Sciatic nerve (tissue), 2 donors: Measurements from ENCODE around the gene ATXN7. TPM values are rescaled to one million over a fixed set of nuclear protein-coding genes. Genes with fewer than 3 reads are reported as not detected.

Experiments used
- ATAC-seq: fragments of 200-7000 bp; cut with Tn5 transposase; one replicate; pipeline ENCODE4 v1.9.1; 2020; ENCODE audit warnings: mild to moderate bottlenecking, moderate library complexity
- DNase-seq: peaks from one replicate; pipeline ENCODE4 v3.0.0-alpha.2; 2020; ENCODE audit warnings: low spot score
- intact Hi-C: fragments of 100-400 bp; cut with DNase I; formaldehyde crosslinking; loops from one replicate; pipeline ENCODE4 v1.14.2; 2022
- total RNA-seq: library from RNA; stranded (reverse); fragmentation: NEBNext Ultra II Directional; extraction: Animal tissue kit (Norgen Biotek cat#: 25700); gene quantifications from one replicate; pipeline ENCODE4 v1.2.1, GENCODE V29; 2021
- donor health status: DM: no; HTN: no; CAD: no.
- donor health status: DM: no; HTN: no; CAD: no.

The ATXN7 gene
- total RNA-seq, 1 donor from 2014 or later: 52.0 TPM

- ATAC-seq: no peak
- intact Hi-C loops: no loop called here
- no peak for DNase-seq
Observed at GRCh38 chr3:63922491-63923199, 59.0 kb downstream of the ATXN7 start.

GRCh38 chr3:63926309-63926708 is 62.6 kb downstream of the ATXN7 start:
- ATAC-seq: no peak

GRCh38 chr3:63927422-63928280 is 64.0 kb downstream of the ATXN7 start:
- ATAC-seq: peak; percentile 34
- intact Hi-C loops: no loop called here
- no peak for DNase-seq

More at GRCh38 chr3:63926309-63926708, 62.6 kb downstream of the ATXN7 start:
- intact Hi-C loops: no loop called here
- no peak for DNase-seq

- no peak for ATAC-seq
- no peak for DNase-seq
- intact Hi-C loops: no loop called here
Observed at GRCh38 chr3:63931290-63931689, 67.6 kb downstream of the ATXN7 start.

GRCh38 chr3:63932509-63933212 is 69.0 kb downstream of the ATXN7 start:
- DNase-seq (no peak), ATAC-seq (no peak)
- intact Hi-C loops: no loop called here

GRCh38 chr3:63933459-63933858 is 69.8 kb downstream of the ATXN7 start:
- DNase-seq: no peak
- no peak for ATAC-seq
- intact Hi-C loops: no loop called here

GRCh38 chr3:63934041-63934866 is 70.6 kb downstream of the ATXN7 start:
- intact Hi-C loops: no loop called here
- ATAC-seq (no peak), DNase-seq (no peak)

- no peak for DNase-seq
- intact Hi-C loops: no loop called here
- no peak for ATAC-seq
Observed at GRCh38 chr3:63936925-63937324, 73.3 kb downstream of the ATXN7 start.

GRCh38 chr3:63937661-63938651 is 74.3 kb downstream of the ATXN7 start:
- DNase-seq (no peak), ATAC-seq (no peak)
- intact Hi-C loops: no loop called here

GRCh38 chr3:63940389-63940757 is 76.7 kb downstream of the ATXN7 start:
- DNase-seq: no peak
- no peak for ATAC-seq
- intact Hi-C loops: no loop called here

- DNase-seq (no peak), ATAC-seq (no peak)
- intact Hi-C loops: no loop called here
Observed at GRCh38 chr3:63942528-63942927, 78.9 kb downstream of the ATXN7 start.

- no peak for ATAC-seq
- intact Hi-C loops: no loop called here
- no peak for DNase-seq
Observed at GRCh38 chr3:63943678-63944077, 80.0 kb downstream of the ATXN7 start.

GRCh38 chr3:63945558-63946096 is 82.0 kb downstream of the ATXN7 start:
- intact Hi-C loops: no loop called here

GRCh38 chr3:63946753-63947152 is 83.1 kb downstream of the ATXN7 start:
- intact Hi-C loops: no loop called here
- DNase-seq (no peak), ATAC-seq (no peak)

More at GRCh38 chr3:63945558-63946096, 82.0 kb downstream of the ATXN7 start:
- DNase-seq: no peak
- peak; percentile 28 for ATAC-seq

GRCh38 chr3:63947594-63947993 is 83.9 kb downstream of the ATXN7 start:
- ATAC-seq (no peak), DNase-seq (no peak)
- intact Hi-C loops: no loop called here

- no peak for ATAC-seq
- no peak for DNase-seq
- intact Hi-C loops: no loop called here
Observed at GRCh38 chr3:63949005-63949404, 85.3 kb downstream of the ATXN7 start.

- no peak for DNase-seq
- intact Hi-C loops: no loop called here
- no peak for ATAC-seq
Observed at GRCh38 chr3:63950698-63951097, 87.0 kb downstream of the ATXN7 start.
